ENCODE results near the gene RAB42.
"Not testable (repeated sequence)": the region's sequence is repeated elsewhere in the genome, so short reads cannot be mapped to it uniquely, and the experiment has no call there.

The RAB42 gene

DNA sequence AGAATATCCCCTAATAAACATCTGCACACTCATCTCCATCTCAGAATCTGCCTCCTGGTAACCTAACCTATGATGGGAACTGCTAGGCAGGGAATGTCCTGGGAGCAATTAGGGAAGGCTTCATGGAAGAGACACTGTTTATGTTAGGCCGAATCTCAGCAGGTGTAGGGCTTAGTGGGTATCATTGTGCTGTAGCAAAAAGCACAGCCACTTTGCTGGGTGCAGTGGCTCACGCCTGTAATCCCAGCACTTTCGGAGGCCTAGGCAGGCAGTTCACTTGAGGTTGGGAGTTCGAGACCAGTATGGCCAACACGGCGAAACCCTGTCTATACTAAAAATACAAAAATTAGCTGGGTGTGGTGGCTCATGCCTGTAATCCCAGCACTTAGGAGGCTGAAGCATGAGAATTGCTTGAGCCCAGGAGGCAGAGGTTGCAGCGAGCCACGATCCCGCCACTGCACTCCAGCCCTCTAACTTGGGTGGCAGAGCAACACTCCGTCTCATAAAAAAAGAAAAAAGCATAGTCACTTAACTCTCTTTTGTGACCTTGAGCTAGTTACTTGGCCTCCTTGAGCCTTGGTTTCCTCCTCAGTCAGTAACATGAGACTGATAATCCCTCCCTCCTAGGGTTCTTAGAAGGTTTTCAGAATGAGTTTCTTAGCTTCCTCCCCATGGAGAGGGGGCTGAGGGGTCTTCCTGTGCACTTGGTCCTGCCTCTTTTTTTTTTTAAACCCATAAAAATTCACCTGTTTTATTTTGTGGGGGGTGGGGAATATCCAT is 3.5 kb downstream of the RAB42 start:
- TF ChIP-seq, protein P1, sequence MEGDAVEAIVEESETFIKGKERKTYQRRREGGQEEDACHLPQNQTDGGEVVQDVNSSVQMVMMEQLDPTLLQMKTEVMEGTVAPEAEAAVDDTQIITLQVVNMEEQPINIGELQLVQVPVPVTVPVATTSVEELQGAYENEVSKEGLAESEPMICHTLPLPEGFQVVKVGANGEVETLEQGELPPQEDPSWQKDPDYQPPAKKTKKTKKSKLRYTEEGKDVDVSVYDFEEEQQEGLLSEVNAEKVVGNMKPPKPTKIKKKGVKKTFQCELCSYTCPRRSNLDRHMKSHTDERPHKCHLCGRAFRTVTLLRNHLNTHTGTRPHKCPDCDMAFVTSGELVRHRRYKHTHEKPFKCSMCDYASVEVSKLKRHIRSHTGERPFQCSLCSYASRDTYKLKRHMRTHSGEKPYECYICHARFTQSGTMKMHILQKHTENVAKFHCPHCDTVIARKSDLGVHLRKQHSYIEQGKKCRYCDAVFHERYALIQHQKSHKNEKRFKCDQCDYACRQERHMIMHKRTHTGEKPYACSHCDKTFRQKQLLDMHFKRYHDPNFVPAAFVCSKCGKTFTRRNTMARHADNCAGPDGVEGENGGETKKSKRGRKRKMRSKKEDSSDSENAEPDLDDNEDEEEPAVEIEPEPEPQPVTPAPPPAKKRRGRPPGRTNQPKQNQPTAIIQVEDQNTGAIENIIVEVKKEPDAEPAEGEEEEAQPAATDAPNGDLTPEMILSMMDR (conservative IDR thresholded peaks at IDR 0.05; ENCODE audit: low read depth): no peak
- POLR2A ChIA-PET (ENCODE audit: low non-redundant PET): no interaction called here
- no peak for DNase-seq (ENCODE audit: low spot score)
- CTCF ChIA-PET: interaction anchor here (0.6 kb wide), 1 partner anchor 55 kb away, joined by 3 read pairs; no protein-coding TSS in a partner anchor
- peak overlapping the region; percentile 71 for H3K27ac ChIP-seq

DNA sequence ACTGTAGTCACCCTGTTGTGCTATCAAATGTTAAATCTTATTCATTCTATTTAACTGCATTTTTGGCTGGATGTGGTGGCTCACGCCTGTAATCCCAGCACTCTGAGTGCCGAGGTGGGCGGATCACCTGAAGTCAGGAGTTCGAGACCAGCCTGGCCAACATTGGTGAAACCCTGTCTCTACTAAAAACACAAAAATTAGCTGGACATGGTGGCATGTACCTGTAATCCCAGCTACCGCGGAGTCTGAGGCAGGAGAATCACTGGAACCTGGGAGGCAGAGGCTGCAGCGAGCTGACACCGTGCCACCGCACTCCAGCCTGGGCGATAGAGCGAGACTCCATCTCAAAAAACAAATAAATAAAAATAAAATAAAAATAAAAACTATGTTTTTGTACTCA is 4.2 kb downstream of the RAB42 start:
- POLR2A ChIA-PET (ENCODE audit: low non-redundant PET); H3K27ac ChIP-seq: not testable (repeated sequence)

DNA sequence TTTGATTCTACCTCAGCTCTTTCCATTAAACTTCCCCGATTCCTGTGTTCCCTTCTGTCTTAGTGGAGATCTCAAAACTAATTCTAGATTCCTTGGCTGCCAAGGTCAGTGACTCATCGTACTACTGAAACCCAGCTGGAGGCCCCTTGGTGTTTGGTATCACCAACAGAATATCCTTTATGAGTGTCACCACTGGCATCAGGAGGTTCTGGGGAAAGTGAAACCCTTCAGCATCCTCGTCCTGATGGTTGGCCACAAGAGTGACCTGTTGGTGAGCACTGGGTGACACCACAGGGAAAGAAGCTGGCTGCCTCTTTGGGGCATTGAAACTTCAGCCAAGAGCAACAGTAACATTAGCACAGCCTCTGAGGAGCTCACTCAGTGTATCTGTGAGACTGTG is 9.6 kb downstream of the RAB42 start:
- H3K27ac ChIP-seq: peak overlapping the region; percentile 62
- TF ChIP-seq, protein P1 (conservative IDR thresholded peaks at IDR 0.05; ENCODE audit: low read depth): no peak
- POLR2A ChIA-PET (ENCODE audit: low non-redundant PET): interaction anchor here (0.5 kb wide), 1 partner anchor 85 kb away, joined by 4 read pairs; no protein-coding TSS in a partner anchor
- CTCF ChIA-PET: interaction anchor here (0.8 to 2.0 kb wide), 3 partner anchors 12 to 242 kb away, joined by 3 to 10 read pairs (median 4); no protein-coding TSS in a partner anchor
- DNase-seq (ENCODE audit: low spot score): peak; percentile 67

More for the DNA sequence above, 4.2 kb downstream of the RAB42 start:
- CTCF ChIA-PET: interaction anchor here (0.6 kb wide), 1 partner anchor 55 kb away, joined by 3 read pairs; no protein-coding TSS in a partner anchor
- DNase-seq (ENCODE audit: low spot score): not testable (repeated sequence)

DNA sequence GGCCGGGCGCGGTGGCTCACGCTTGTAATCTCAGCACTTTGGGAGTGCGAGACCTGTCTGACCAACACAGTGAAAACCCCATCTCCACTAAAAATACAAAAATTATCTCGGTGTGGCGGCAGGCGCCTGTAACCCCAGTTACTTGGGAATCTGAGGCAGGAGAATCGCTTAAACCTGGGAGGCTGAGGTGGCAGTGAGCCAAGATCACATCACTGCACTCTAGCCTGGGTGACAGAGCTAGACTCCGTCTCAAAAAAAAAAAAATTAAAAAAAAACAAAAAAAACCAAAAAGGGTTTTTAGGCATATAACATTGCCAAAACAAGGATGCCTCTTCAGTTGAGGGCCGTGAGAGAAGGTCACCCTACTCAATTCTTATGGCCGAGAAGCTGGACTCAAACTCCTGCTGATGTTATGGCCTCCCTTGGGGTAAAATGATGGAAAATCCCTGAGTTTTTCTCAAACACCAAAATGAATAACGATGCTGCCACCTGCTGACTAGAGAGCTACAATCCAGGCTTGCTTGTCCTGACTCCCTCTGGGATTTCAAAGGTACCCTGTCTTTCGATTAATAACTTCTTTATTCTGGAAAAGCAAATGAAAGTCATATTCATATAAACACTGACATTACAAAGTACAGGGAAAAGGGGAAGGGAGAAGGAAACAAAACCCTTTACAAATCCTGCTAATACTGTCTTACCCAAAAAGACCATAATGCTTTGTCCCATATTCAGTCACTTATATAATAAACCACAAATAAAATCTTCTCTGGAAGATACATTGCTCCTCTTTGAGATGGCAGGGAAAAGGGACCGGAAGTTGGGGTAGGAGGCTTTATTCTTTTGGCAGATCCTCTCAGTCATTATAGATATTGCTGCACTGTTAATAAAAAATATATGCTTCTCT is 10.7 kb downstream of the RAB42 start:
- ChIA-PET CTCF (interaction anchor here (0.6 to 2.0 kb wide), 16 partner anchors 9 to 298 kb away, joined by 3 to 10 read pairs (median 4); no protein-coding TSS in a partner anchor), POLR2A (ENCODE audit: low non-redundant PET) (interaction anchor here (0.5 to 1.5 kb wide), 4 partner anchors 8 to 93 kb away, joined by 3 to 5 read pairs (median 4); no protein-coding TSS in a partner anchor)
- H3K27ac ChIP-seq: peak overlapping the region; percentile 62
- peak; percentile 72 for DNase-seq (ENCODE audit: low spot score)
- TF ChIP-seq, protein P1 (conservative IDR thresholded peaks at IDR 0.05; ENCODE audit: low read depth): peak; percentile 73

DNA sequence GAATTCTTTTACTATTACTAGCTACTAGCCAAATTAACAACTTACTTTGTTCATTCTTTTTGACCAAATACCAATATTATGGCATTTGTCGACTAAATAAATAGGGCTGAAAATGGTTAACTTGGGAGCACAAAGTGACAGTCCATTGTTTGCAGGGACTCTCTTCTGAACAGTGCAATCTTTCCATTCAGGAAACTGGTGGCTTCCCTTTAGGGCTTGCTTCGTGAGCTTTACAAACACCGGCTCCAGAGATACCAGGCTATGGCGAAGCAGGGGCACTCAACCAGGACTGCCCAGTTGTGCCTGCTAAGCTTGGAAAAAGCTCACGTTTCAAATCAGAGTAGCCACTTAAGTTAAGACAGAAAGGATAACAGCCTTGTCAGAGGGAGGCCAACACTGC is 12.3 kb downstream of the RAB42 start:
- DNase-seq (ENCODE audit: low spot score): no peak
- no peak overlapping the region for H3K27ac ChIP-seq
- ChIA-PET POLR2A (ENCODE audit: low non-redundant PET) (no interaction called here), CTCF (interaction anchor here (0.6 kb wide), 1 partner anchor 237 kb away, joined by 4 read pairs; no protein-coding TSS in a partner anchor)
- TF ChIP-seq, protein P1 (conservative IDR thresholded peaks at IDR 0.05; ENCODE audit: low read depth): no peak

DNA sequence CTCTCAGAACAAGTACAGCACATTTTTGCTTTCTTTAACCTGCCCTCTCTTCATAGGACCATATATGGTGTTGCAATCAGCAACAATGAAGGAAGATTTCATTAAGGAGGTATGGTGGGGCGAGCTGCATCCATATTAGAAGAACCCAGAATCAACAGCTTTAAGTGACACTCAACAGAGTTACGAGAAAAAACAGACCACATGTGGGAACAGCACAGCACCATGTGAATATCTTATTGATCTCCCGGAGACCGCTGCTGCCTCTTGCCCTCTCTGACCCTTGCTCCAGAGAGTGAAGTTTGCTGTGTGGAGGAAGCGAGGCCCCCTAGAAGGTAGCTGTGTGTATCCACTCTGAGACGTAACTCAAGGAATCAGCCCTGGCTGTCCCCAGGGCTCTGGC is 12.9 kb downstream of the RAB42 start:
- ChIA-PET POLR2A (ENCODE audit: low non-redundant PET) (no interaction called here), CTCF (interaction anchor here (0.6 kb wide), 1 partner anchor 238 kb away, joined by 4 read pairs; no protein-coding TSS in a partner anchor)
- DNase-seq (ENCODE audit: low spot score): no peak
- TF ChIP-seq, protein P1 (conservative IDR thresholded peaks at IDR 0.05; ENCODE audit: low read depth): no peak
- H3K27ac ChIP-seq: no peak overlapping the region
